GM12873 (cell line): ENCODE results near the gene KSR2.

Experiments used
- CTCF ChIP-seq: IDR thresholded peaks from 2 replicates; pipeline ENCODE4 v1.5.1; 2012; ENCODE audit warnings: low read depth, mild to moderate bottlenecking, moderate library complexity, low read length, control low read depth; ENCODE audit not compliant: insufficient read depth; ENCODE audit errors: missing control alignments

Gene KSR2

GRCh38 chr12:117412465-117413188, 556.2 kb downstream of the KSR2 start:
- no peak for TF ChIP-seq CTCF

DNA sequence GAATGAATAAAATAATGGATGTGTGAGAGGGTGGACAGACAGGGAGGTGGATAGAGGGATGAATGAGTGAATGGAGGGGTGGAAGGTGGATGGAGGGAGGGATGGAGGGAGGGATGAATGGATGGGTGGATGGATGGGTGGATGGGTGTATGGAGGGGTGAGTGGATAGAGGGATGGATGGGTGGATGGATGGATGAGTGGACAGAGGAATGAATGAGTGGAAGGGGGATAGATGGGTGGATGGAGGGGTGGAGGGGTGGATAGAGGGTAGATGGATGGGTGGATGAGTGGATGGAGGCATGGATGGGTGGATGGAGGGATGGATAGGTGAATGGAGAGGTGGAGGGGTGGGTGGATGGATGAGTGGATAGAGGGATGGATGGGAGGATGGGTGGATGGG, 559.5 kb downstream of the KSR2 start:
- TF ChIP-seq CTCF: no peak

- no peak for TF ChIP-seq CTCF
Observed at GRCh38 chr12:117408161-117408791, 560.5 kb downstream of the KSR2 start.

- no peak for TF ChIP-seq CTCF
Observed at GRCh38 chr12:117404940-117405339, 563.9 kb downstream of the KSR2 start.

- TF ChIP-seq CTCF: no peak
Observed at GRCh38 chr12:117404203-117404853, 564.5 kb downstream of the KSR2 start.

GRCh38 chr12:117403586-117404139, 565.1 kb downstream of the KSR2 start:
- no peak for TF ChIP-seq CTCF
